HG03064 (cell line): ENCODE measurements around the gene C1S.

Experiments
- ATAC-seq: cut with Tn5 transposase; IDR thresholded peaks from one replicate; pipeline ENCODE4 v1.9.1; 2021; ENCODE audit warnings: low read depth; ENCODE audit not compliant: unreplicated experiment

Gene C1S

DNA sequence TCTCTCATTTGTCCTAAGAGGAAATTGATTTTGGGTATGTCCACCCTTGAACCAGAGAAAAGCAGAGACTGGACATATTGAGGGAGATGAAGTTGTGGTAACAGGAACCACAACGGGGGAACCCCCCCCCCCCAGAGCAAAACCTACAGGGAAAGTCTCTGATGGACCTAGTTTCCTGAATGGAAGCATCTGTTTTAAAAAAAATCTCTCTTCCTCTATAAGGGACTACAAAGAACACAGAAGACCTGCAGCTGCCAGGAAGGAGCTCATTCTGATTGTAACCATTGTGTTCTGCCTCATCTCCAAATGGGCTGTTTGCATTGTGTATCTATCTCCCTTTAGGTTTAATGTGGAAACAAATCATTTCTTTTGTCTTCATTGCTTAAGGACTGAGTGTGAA, 13.4 kb downstream of the C1S start:
- no peak for ATAC-seq

DNA sequence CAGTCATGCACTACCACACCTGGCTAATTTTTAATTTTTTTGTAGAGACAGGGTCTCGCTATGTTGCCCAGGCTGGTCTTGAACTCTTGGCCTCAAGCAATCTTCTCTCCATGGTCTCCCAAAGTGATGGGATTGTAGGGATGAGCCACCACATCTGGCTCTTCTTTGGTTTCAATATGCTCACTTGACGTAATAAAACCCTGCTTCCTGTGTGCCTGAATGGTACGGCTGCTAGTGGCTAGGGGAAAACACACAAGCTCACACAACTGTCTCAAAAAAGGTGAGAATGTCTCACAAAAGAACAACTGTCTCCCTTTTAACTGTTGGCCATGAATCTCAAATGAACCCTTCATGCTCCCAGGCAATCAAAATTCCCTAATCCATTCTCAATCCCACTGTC, 15.0 kb downstream of the C1S start:
- ATAC-seq = no peak

DNA sequence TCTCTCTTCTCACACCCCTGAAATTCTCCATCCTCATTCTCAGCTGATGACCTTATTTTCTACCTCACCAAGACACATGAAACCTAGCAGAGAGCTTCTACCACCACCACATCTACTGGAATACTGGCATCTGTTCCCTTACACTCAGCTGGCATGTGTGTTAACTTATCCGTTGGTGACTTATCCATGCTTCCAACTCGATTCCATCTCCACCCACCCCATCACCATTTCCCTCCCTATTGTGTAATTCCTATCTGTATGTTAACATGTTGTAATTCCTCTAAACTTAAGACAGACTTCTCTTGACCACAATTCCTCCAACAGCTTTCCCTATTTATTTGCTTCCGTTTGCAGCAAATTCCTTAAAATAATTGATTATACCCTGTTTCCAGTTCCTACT, 15.4 kb downstream of the C1S start:
- no peak for ATAC-seq

- no peak for ATAC-seq
Observed at GRCh38 chr12:7076493-7076892, 16.0 kb downstream of the C1S start.

- no peak for ATAC-seq
Observed at GRCh38 chr12:7078163-7078562, 17.6 kb downstream of the C1S start.

- ATAC-seq = no peak
Observed at GRCh38 chr12:7079826-7080125, 19.3 kb downstream of the C1S start.

- no peak for ATAC-seq
Observed at GRCh38 chr12:7081037-7081436, 20.5 kb downstream of the C1S start.

DNA sequence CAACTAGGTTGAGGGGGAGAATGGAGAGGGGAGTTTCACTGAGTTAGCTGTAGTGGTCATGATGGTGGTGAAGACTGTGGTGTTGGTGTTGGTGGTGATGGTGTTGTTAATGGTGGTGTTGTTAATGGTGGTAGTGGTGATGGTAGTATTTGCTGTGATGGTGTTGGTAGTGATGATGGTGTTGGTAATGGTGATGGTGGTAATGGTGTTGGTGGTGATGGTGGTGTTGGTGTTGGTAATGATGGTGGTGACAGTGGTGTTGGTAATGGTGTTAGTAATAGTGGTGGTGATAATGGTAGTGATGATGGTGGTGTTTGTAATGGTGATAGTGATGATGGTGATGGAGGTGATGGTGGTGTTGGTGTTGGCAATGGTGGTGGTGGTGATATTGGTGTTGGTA, 22.6 kb downstream of the C1S start:
- no peak for ATAC-seq

GRCh38 chr12:7089196-7089871, 28.8 kb downstream of the C1S start:
- ATAC-seq = no peak

GRCh38 chr12:7090222-7090998, 29.9 kb downstream of the C1S start:
- no peak for ATAC-seq

DNA sequence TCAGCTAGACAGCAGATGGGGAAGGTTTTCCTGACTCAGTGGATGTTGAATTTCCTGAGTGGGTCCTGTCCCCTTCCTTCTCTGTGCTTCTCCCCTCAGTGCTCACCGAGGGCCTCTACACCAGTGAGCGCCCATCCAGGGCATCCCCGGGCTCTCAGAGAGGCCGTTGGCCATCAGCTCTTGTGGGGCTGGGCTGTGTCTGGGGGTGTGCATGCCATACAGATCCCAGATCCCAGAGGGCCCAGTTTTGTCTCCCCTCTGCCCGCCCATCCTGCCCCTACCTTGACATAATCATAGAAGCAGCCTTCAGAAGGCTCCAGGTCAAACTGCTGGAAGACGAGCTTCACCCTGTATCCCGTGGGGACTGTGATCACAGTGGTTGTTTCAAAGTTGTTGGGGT, 30.7 kb downstream of the C1S start:
- ATAC-seq = no peak

- no peak for ATAC-seq
Observed at GRCh38 chr12:7091660-7092228, 31.2 kb downstream of the C1S start.

DNA sequence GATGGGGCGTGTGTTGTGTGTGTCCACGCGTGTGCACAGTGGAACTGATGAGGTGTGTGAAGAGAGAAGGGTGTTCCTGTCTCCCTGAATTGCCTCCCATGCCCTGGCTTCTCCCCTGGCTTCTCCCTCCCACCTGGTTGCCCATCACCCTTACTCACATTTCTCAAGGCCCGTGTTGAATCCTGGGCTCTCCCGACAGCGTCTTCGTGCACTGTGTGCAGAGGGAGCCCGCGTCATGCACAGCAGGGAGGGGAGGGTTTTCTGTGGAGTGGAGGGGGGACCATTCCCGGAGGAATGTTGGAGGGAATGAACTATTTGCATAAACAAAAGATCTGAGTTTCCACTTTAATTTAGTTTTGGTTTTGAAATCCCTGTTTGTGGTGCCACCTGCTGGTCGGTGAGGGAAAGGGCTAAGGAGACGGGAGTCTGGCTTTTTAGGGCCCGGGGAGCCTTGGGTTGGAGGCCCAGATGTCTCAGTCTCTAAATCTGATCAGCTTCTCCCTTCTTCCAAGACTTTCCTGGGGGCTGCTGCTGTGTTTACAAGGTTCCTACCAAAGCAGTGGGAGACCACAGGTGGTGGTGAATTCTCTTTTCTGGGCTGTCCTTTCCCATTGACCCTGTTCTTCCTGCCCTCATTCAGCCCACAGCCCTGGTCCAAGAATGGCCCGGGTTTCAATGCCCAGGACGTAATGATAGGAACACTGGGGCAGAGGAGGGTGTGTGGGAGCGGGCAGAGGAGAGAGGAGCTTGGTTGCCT, 31.9 kb downstream of the C1S start, which contains the start of gene C1R:
Gene C1R (minus strand): TSS at position 217 of the 757 bp plus-strand sequence. CDS start 57 bp downstream, at position 160.
- ATAC-seq = no peak

GRCh38 chr12:7092986-7093460, 32.5 kb downstream of the C1S start:
- no peak for ATAC-seq

- ATAC-seq = no peak
Observed at GRCh38 chr12:7093486-7093885, 33.0 kb downstream of the C1S start.

DNA sequence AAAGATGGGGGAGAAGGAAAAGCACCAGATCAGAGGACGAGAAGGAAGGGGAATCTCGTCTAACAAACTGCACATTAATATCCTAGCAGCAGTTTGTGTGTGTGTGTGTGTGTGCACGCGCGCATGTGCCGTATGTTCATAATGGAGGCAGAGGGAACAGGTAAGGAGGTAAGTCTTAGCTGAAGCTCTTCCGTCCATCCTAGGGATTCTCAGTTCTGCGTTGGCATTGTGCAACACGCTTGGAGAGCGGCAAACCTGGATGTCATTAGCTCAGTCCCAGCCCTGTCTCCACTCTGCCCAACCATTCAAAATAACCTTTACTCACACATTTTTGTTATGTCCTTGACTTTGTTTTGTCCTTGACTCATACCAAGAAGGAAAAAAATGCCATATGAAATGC, 33.4 kb downstream of the C1S start:
- no peak for ATAC-seq

GRCh38 chr12:7096006-7096932, 35.8 kb downstream of the C1S start:
- ATAC-seq = no peak

DNA sequence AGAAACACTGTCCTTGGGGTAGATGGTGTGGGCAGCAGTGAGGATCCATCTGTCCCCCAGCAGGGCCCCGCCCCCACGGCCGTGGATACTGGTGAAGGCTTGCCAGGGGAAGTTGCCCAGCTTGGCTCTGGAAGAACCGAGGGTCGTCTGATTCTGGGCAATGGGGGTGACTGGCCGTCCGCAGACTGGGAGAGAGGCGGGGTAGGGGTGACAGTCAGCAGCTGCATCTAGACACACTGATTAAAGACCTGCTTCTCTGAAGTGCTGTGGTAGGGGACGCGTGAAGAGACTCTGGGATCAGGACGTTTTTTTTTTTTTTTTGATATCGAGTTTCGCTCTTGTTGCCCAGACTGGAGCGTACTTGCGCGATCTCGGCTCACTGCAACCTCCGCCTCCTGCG, 36.5 kb downstream of the C1S start:
- no peak for ATAC-seq

DNA sequence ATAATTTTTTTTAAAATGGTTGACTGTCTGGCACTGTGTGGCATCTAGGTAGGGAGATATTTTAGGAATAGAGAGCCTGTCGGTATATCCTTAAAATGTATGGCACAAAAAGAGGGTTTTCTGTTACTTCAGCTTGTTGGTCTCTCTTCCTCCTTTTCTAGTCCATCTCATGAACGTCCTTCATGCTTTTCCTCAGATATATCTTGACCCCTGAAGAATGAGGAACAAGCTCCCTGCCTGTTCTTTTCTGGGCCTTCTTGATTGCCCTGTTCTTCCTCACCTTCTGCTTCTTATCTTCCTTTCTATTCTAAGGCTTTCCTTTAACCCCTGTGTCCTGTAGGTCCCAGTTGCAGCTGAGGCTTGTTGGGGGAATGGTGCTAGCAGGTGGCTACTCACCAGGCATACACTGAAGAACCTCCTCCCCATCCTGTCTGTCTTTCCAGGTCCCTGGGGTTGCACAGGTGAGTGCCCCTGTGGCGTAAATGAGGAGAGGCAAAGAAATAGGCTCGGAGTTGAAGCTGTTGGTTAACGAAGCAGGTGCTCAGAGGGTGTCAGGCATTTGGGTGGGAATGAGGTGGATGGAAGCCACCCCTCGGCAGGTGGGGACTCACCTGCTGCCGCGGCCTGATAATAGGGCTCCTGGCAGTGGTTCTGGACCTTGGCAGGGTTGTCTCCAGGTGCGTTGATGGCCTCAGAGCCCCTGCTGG, 38.9 kb downstream of the C1S start:
- no peak for ATAC-seq
